Ovary (tissue), 9 donors: Measurements from ENCODE around the gene TAOK1. TPM values are rescaled to one million over a fixed set of nuclear protein-coding genes. Genes with fewer than 3 reads are reported as not detected.

Experiments
- DNase-seq, 5 donors: peaks; one replicate each; pipeline ENCODE4 v3.0.0-alpha.2; 2019 to 2020
- H3K27ac ChIP-seq, 2 donors: fragments of 200-600 bp; one replicate each; pipeline versions ENCODE4 v1.5.1 to v1.8.0; 2019 to 2022
- H3K27me3 ChIP-seq: fragments of 200-600 bp; one replicate; pipeline ENCODE4 v1.8.0; 2022
- H3K36me3 ChIP-seq: fragments of 200-600 bp; sonication (generic); one replicate; pipeline ENCODE4 v1.5.1; 2019
- H3K4me1 ChIP-seq: one replicate; pipeline ENCODE4 v1.8.1; 2013; ENCODE audit warnings: mild to moderate bottlenecking, moderate library complexity; ENCODE audit not compliant: insufficient read depth
- H3K4me3 ChIP-seq: fragments of 200-600 bp; sonication (generic); one replicate; pipeline ENCODE4 v1.5.1; 2017
- H3K9me3 ChIP-seq, 2 donors: fragments of 200-600 bp in 1 of 2; sonication (generic) in 1 of 2; one replicate each; pipeline versions ENCODE4 v1.5.1 to v1.8.1; 2013 to 2019; ENCODE audit warnings: mild to moderate bottlenecking in 1 of 2, moderate library complexity in 1 of 2
- CTCF ChIP-seq, 3 donors: fragments of 450-650 bp in 2 of 3; fragments of 200-600 bp in 1 of 3; IDR thresholded peaks; one replicate each; pipeline versions ENCODE4 v1.5.1 to v1.8.0; 2016 to 2022; ENCODE audit warnings: antibody characterized with exemption in 3 of 3, mild to moderate bottlenecking in 1 of 3
- EP300 ChIP-seq: sonication (generic); formaldehyde crosslinking; IDR thresholded peaks from one replicate; pipeline ENCODE4 v1.6.1; 2017; ENCODE audit warnings: antibody characterized with exemption
- POLR2A ChIP-seq: fragments of 450-650 bp; IDR thresholded peaks from one replicate; pipeline ENCODE4 v1.6.1; 2017; ENCODE audit warnings: antibody characterized with exemption, mild to moderate bottlenecking, moderate library complexity
- WGBS, 3 donors: extraction: QIAGEN DNeasy Blood & Tissue Kit in 1 of 3; methylation state at CpG; one replicate each; pipeline versions ENCODE4 v1.1.5 to v1.1.7; 2013 to 2017; 5-methylcytosine and 5-hydroxymethylcytosine counted together
- intact Hi-C, 4 donors: fragments of 100-400 bp; cut with DNase I; formaldehyde crosslinking; loops; one replicate each; pipeline versions ENCODE4 v1.11.0 to v1.15.1; 2022 to 2023
- polyA plus RNA-seq, 2 donors: library from polyadenylated mRNA; stranded (reverse); fragments of 200-250 nt in 1 of 2; fragments of 350-450 nt in 1 of 2; fragmentation: Illumina TruSeq in 1 of 2; extraction: RNeasy Lipid Tissue Mini Kit (QIAGEN cat#74804) in 1 of 2; gene quantifications; one replicate each; pipeline ENCODE4 v1.2.3, GENCODE V29; 2013 to 2014
- total RNA-seq, 7 donors: library from RNA; depleted of rRNA in 2 of 7; stranded (reverse); fragments of >200 nt in 2 of 7; fragmentation: NEBNext Ultra II Directional in 3 of 7; extraction: Animal tissue kit (Norgen Biotek cat#: 25700) in 3 of 7; gene quantifications; one replicate each; pipeline versions ENCODE4 v1.1.0 to v1.2.4, GENCODE V29; 2016 to 2023
- donor health status: DM: no; HTN: no; CAD: no; lungs with moderate emphysema.
- donor health status: DM: no; HTN: no; CAD: no.
- donor health status: Bipolar disorder and iron deficiency.
- donor health status: DM: yes; HTN: yes; CAD: no.
- donor health status: DM: no; HTN: no; CAD: no.
- donor health status: DM: yes; HTN: yes; CAD: no.

The TAOK1 gene
- total and polyA plus RNA-seq, 9 donors, result 8.7 to 66.5 (median 49.6) TPM

DNA sequence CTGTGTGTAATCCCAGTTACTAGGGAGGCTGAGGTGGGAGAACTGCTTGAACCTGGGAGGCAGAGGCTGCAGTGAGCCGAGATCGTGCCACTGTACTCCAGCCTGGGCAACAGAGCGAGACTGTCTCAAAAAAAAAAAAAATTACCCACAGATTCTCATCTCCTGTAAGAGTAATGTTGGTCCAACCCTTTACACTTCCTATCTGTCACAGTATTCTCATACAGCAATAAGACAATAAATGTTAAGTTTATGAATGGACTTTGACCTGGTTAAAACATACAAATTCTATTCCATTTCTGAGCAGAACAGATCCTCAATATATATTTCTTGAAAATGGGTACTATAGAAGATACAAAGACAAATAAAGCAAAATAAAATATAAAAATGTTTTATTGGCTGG, 30.4 kb upstream of the TAOK1 start:
- intact Hi-C loops, result loop anchor here in 1 of 4 donors (10.0 kb wide), 1 partner anchor 175 kb away; no protein-coding TSS in a partner anchor

DNA sequence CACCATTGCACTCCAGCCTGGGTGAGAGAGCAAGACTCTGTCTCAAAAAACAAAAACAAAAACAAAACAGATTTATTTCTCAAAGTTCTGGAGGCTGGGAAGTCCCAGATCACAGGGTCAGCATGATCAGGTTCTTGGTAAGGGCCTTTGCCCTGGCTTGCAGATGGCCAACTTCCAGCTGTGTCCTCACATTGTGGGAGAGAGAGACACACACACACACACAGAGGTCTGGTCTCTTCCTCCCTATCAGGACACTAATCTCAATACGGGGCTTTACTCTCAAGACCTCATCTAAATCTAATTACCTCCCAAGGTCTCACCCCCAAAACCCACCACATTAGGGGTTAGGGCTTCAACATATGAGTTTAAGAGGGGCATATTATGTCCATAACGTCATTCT, 26.4 kb upstream of the TAOK1 start:
- DNase-seq, result no peak
- no peaks in the 10 kb centered on the region for H3K9me3 ChIP-seq
- H3K36me3 ChIP-seq, result no peaks in the 10 kb centered on the region
- TF ChIP-seq POLR2A (no peak), CTCF (IDR thresholded peaks at IDR 0.05) (no peak)
- intact Hi-C loops, result loop anchor here in 1 of 4 donors (10.0 kb wide), 1 partner anchor 171 kb away; no protein-coding TSS in a partner anchor
- WGBS, 3 donors, result 80 to 87% (median 80%) methylated on average over 2 of the region's 2 CpGs
- no peaks in the 10 kb centered on the region for H3K4me1 ChIP-seq
- H3K27ac ChIP-seq, result no peak overlapping the region
- H3K4me3 ChIP-seq, result no peak overlapping the region
- no peaks in the 10 kb centered on the region for H3K27me3 ChIP-seq

More for the DNA sequence above, 30.4 kb upstream of the TAOK1 start:
- Histone ChIP-seq H3K36me3 (no peaks in the 10 kb centered on the region), H3K27me3 (no peaks in the 10 kb centered on the region), H3K4me3 (no peak overlapping the region), H3K9me3 (no peaks in the 10 kb centered on the region), H3K27ac (no peak overlapping the region), H3K4me1 (no peaks in the 10 kb centered on the region)
- DNase-seq, result no peak
- TF ChIP-seq POLR2A (no peak), CTCF (IDR thresholded peaks at IDR 0.05) (no peak), EP300 (no peak)
- 92 to 96% (median 93%) methylated on average over 3 of the region's 3 CpGs for WGBS, 3 donors

- no peaks in the 10 kb centered on the region for H3K4me1 ChIP-seq
- H3K27ac ChIP-seq, result no peak overlapping the region
- no peaks in the 10 kb centered on the region for H3K9me3 ChIP-seq
- no peaks in the 10 kb centered on the region for H3K36me3 ChIP-seq
- H3K27me3 ChIP-seq, result no peaks in the 10 kb centered on the region
- intact Hi-C loops, result loop anchor here in 1 of 4 donors (10.0 kb wide), 1 partner anchor 170 kb away; no protein-coding TSS in a partner anchor
- 88 to 90% (median 89%) methylated on average over 4 of the region's 4 CpGs for WGBS, 3 donors
- DNase-seq, result no peak
- H3K4me3 ChIP-seq, result no peak overlapping the region
- TF ChIP-seq CTCF (IDR thresholded peaks at IDR 0.05) (no peak), POLR2A (no peak), EP300 (no peak)
These were observed 25.5 kb upstream of the TAOK1 start for GRCh38 chr17:29364691-29365090.

DNA sequence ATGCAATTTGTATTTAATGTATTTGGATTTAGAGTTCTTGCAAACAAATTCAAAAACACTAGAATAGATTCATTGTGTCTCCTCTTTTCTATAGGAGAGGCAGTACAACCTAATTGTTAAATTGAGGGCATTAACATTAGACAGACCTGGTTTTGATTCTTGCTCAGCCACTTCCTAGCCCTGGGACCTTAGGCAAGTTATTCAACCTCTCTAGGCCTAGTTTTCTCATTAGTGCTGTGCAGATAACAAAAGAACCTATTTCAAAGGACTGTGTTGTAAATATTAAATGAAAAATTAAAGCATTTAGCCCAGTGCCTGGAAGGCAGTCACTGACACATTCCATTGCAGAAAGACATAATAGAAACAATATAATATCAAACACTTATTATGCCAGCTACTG, 22.0 kb upstream of the TAOK1 start:
- H3K27me3 ChIP-seq, result no peaks in the 10 kb centered on the region
- intact Hi-C loops, result loop anchor here in 2 of 4 donors (2.0 to 10.0 kb wide), 2 partner anchors 167 to 175 kb away; no protein-coding TSS in a partner anchor
- TF ChIP-seq EP300 (no peak), POLR2A (no peak), CTCF (IDR thresholded peaks at IDR 0.05) (no peak)
- H3K27ac ChIP-seq, result no peak overlapping the region
- H3K4me1 ChIP-seq, result no peaks in the 10 kb centered on the region
- no peak for DNase-seq
- no peaks in the 10 kb centered on the region for H3K9me3 ChIP-seq
- no peak overlapping the region for H3K4me3 ChIP-seq
- no peaks in the 10 kb centered on the region for H3K36me3 ChIP-seq
